HG02840 (cell line): ENCODE data around the gene SUPT20H.

ENCODE experiments used
- ATAC-seq: cut with Tn5 transposase; IDR thresholded peaks from one replicate; pipeline ENCODE4 v1.9.1; 2021; ENCODE audit warnings: mild to moderate bottlenecking, moderate library complexity, moderate number of reproducible peaks; ENCODE audit not compliant: unreplicated experiment, low FRiP score

The SUPT20H gene

GRCh38 chr13:37058910-37059847 is at the start of gene SUPT20H:
Gene SUPT20H (minus strand): TSS chr13:37059688. CDS start chr13:37051490, 8,198 bp downstream.
- peak; percentile 98 for ATAC-seq

GRCh38 chr13:37109051-37109678 is 49.7 kb upstream of the SUPT20H start:
- no peak for ATAC-seq

- ATAC-seq = no peak
Measured at GRCh38 chr13:37107868-37108267, 48.4 kb upstream of the SUPT20H start.

- no peak for ATAC-seq
Measured at GRCh38 chr13:37107456-37107855, 48.0 kb upstream of the SUPT20H start.

- no peak for ATAC-seq
Measured at GRCh38 chr13:37106642-37107041, 47.2 kb upstream of the SUPT20H start.

GRCh38 chr13:37105251-37105714 is 45.8 kb upstream of the SUPT20H start, which contains the start of gene CSNK1A1L:
Gene CSNK1A1L (minus strand): TSS chr13:37105664. CDS start chr13:37105256, 408 bp downstream.
- no peak for ATAC-seq

- ATAC-seq = no peak
Measured at GRCh38 chr13:37102896-37103295, 43.4 kb upstream of the SUPT20H start.

- no peak for ATAC-seq
Measured at GRCh38 chr13:37101201-37101600, 41.7 kb upstream of the SUPT20H start.

- no peak for ATAC-seq
Measured at GRCh38 chr13:37100731-37101130, 41.2 kb upstream of the SUPT20H start.

GRCh38 chr13:37097076-37097475 is 37.6 kb upstream of the SUPT20H start:
- no peak for ATAC-seq

GRCh38 chr13:37094840-37095239 is 35.4 kb upstream of the SUPT20H start:
- no peak for ATAC-seq

- ATAC-seq = no peak
Measured at GRCh38 chr13:37094099-37094498, 34.6 kb upstream of the SUPT20H start.

- ATAC-seq = no peak
Measured at GRCh38 chr13:37091835-37092234, 32.3 kb upstream of the SUPT20H start.

- ATAC-seq = no peak
Measured at GRCh38 chr13:37090912-37091311, 31.4 kb upstream of the SUPT20H start.

GRCh38 chr13:37089495-37089894 is 30.0 kb upstream of the SUPT20H start:
- no peak for ATAC-seq

GRCh38 chr13:37087486-37087885 is 28.0 kb upstream of the SUPT20H start:
- ATAC-seq = no peak

- ATAC-seq = no peak
Measured at GRCh38 chr13:37085606-37086005, 26.1 kb upstream of the SUPT20H start.

GRCh38 chr13:37076818-37077217 is 17.3 kb upstream of the SUPT20H start:
- no peak for ATAC-seq

GRCh38 chr13:37075164-37075563 is 15.7 kb upstream of the SUPT20H start:
- no peak for ATAC-seq

GRCh38 chr13:37074703-37075102 is 15.2 kb upstream of the SUPT20H start:
- ATAC-seq = no peak

GRCh38 chr13:37072024-37072423 is 12.5 kb upstream of the SUPT20H start:
- no peak for ATAC-seq
